Measurements from ENCODE around the gene DDX31. TPM values are rescaled to one million over a fixed set of nuclear protein-coding genes. Genes with fewer than 3 reads are reported as not detected.

Gene DDX31
- total RNA-seq, 1 experiment from 2014 or later, result 28.4 TPM

DNA sequence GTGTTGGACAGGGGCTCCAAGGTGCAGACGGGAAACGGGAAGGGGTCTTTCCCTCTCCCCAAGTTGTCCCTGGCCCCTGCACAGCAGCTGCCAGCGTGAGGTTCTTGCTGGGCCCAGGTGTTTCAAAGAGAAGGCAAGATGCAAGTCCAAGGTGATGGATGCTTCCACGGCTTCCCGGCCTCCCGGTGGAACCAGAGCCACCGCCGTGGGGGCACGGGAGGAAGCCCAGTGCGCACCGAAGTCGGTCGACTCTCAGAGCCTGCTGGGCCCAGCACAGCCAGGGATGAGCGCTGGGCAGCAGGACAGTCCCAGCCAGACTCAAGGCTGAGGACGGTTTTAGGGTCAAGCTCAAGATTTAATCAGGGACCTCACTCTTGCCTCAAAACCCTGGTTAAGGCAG, 112.6 kb downstream of the DDX31 start:
- whole genome bisulfite sequencing (ENCODE audit: extremely low coverage, insufficient read length, low lambda C conversion rate), result no CpG with 5 or more reads among the region's 15 CpGs

More for the DNA sequence above, 112.6 kb downstream of the DDX31 start:
- Histone ChIP-seq H2AFZ (ENCODE audit: low read length) (no peak overlapping the region), H4K20me1 (ENCODE audit: control insufficient read depth, insufficient read depth, insufficient read length) (no peaks in the 10 kb centered on the region), H2BK5ac (ENCODE audit: insufficient read length, low read length) (no peak overlapping the region), H3K27ac (ENCODE audit: insufficient read length, low read depth, low read length) (no peak overlapping the region), H3K27me3 (ENCODE audit: insufficient read depth, low read length) (no peaks in the 10 kb centered on the region), H4K5ac (ENCODE audit: insufficient read length, low read depth, low read length) (no peak overlapping the region), H3K4ac (ENCODE audit: low read depth, low read length) (no peak overlapping the region), H3K14ac (ENCODE audit: insufficient read depth, low read length) (no peak overlapping the region), H2BK20ac (ENCODE audit: low read depth, low read length, poor library complexity, severe bottlenecking) (no peak overlapping the region), H3K23me2 (ENCODE audit: insufficient read length, low read depth, low read length, poor library complexity, severe bottlenecking) (no peaks in the 10 kb centered on the region), H4K8ac (replicated peaks; ENCODE audit: insufficient read length, low read depth, low read length) (no peak overlapping the region), H3K79me2 (ENCODE audit: insufficient read depth, low read length) (no peaks in the 10 kb centered on the region), H3K4me1 (ENCODE audit: insufficient read depth, low read length) (no peaks in the 10 kb centered on the region; the same call in 1 of the 2 replicates), H2BK12ac (ENCODE audit: insufficient read length, low read depth, low read length) (no peak overlapping the region), H2BK15ac (ENCODE audit: low read depth, low read length) (no peak overlapping the region), H3K9ac (ENCODE audit: extremely low read depth, insufficient read length, low read length) (no peak overlapping the region), H2BK120ac (ENCODE audit: low read depth, low read length, poor library complexity, severe bottlenecking) (no peak overlapping the region), H3K4me2 (ENCODE audit: insufficient read depth, insufficient read length, low read length) (no peak overlapping the region), H3T11ph (ENCODE audit: low read length) (no peak overlapping the region), H3K18ac (ENCODE audit: insufficient read length, low read depth, low read length) (no peak overlapping the region), H3K79me1 (ENCODE audit: insufficient read depth, low read depth, low read length, poor library complexity, severe bottlenecking) (no peaks in the 10 kb centered on the region), H3K23ac (ENCODE audit: insufficient read length, low read depth, low read length) (no peak overlapping the region), H2AK5ac (ENCODE audit: insufficient read length, low read length) (no peak overlapping the region), H4K91ac (ENCODE audit: insufficient read length, low read depth, low read length) (no peak overlapping the region), H3K56ac (ENCODE audit: insufficient read length, low read depth, low read length) (no peak overlapping the region), H3K9me3 (ENCODE audit: control insufficient read depth, low read depth, low read length) (no peaks in the 10 kb centered on the region)
- Mint-ChIP-seq H3K27me3 (ENCODE audit: low read depth) (peaks cover 15% of the 10 kb centered on the region), H3K27ac (no peak overlapping the region), H3K9me3 (peaks cover 9 to 10% of the 10 kb centered on the region in 2 experiments), H3K4me1 (peaks cover 9 to 35% of the 10 kb centered on the region in 2 experiments), H3K4me3 (no peak overlapping the region), H3K36me3 (ENCODE audit: insufficient read depth in 1 of 3, low read depth in 3 of 3) (peaks cover 0 to 8% (median 6%) of the 10 kb centered on the region in 3 experiments; a peak in 6 of 7 replicates)
- TF ChIP-seq, protein P1, sequence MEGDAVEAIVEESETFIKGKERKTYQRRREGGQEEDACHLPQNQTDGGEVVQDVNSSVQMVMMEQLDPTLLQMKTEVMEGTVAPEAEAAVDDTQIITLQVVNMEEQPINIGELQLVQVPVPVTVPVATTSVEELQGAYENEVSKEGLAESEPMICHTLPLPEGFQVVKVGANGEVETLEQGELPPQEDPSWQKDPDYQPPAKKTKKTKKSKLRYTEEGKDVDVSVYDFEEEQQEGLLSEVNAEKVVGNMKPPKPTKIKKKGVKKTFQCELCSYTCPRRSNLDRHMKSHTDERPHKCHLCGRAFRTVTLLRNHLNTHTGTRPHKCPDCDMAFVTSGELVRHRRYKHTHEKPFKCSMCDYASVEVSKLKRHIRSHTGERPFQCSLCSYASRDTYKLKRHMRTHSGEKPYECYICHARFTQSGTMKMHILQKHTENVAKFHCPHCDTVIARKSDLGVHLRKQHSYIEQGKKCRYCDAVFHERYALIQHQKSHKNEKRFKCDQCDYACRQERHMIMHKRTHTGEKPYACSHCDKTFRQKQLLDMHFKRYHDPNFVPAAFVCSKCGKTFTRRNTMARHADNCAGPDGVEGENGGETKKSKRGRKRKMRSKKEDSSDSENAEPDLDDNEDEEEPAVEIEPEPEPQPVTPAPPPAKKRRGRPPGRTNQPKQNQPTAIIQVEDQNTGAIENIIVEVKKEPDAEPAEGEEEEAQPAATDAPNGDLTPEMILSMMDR (conservative IDR thresholded peaks at IDR 0.05), result no peak
- DNase-seq, result no peak
